RKO (cell line): ENCODE measurements around the gene WASHC2C.
"Not testable (repeated sequence)": the region's sequence is repeated elsewhere in the genome, so short reads cannot be mapped to it uniquely, and the experiment has no call there.

Experiments used
- DNase-seq: peaks from one replicate; pipeline ENCODE4 v3.0.0-alpha.2; 2016; ENCODE audit warnings: low spot score

WASHC2C gene, protein sequence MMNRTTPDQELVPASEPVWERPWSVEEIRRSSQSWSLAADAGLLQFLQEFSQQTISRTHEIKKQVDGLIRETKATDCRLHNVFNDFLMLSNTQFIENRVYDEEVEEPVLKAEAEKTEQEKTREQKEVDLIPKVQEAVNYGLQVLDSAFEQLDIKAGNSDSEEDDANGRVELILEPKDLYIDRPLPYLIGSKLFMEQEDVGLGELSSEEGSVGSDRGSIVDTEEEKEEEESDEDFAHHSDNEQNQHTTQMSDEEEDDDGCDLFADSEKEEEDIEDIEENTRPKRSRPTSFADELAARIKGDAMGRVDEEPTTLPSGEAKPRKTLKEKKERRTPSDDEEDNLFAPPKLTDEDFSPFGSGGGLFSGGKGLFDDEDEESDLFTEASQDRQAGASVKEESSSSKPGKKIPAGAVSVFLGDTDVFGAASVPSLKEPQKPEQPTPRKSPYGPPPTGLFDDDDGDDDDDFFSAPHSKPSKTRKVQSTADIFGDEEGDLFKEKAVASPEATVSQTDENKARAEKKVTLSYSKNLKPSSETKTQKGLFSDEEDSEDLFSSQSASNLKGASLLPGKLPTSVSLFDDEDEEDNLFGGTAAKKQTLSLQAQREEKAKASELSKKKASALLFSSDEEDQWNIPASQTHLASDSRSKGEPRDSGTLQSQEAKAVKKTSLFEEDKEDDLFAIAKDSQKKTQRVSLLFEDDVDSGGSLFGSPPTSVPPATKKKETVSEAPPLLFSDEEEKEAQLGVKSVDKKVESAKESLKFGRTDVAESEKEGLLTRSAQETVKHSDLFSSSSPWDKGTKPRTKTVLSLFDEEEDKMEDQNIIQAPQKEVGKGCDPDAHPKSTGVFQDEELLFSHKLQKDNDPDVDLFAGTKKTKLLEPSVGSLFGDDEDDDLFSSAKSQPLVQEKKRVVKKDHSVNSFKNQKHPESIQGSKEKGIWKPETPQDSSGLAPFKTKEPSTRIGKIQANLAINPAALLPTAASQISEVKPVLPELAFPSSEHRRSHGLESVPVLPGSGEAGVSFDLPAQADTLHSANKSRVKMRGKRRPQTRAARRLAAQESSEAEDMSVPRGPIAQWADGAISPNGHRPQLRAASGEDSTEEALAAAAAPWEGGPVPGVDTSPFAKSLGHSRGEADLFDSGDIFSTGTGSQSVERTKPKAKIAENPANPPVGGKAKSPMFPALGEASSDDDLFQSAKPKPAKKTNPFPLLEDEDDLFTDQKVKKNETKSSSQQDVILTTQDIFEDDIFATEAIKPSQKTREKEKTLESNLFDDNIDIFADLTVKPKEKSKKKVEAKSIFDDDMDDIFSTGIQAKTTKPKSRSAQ (N-terminal part only)

DNA sequence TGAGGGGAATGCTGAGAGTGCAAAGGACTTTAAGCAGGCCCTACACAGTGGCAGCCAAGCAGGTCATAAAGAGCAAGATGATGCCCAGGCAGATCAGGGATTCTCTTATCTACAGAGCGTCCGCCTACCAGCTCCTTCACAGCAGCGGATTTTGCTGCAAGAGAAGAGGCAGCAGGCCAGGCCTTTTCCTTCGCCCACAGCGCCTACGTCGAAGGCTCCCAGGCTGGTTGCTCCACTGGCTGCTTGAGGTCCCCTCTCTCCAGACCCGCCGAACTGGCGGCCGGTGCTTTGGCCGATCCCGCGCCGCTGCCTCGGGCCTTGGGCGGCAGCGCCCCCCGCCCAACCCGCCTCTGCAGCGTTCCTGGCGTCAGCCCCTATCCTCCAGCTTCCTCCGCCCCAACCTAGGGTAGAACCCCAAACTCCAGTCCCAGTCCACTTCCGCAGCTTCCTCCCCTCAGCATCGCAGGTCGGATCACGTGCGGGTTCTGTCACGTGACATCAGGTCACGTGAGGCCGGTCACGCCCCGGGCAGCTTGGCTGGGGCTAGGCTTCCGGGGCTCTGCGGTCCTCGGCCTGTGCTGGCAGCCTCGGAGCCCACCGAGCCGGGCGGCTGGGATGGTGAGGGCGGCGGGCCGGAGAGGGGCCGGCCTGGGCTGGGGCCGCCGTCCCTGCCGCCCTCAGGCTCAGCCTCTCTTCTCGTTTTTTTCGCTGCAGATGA, at the start of gene WASHC2C:
WASHC2C (plus strand) TSS at position 564 of the 718 bp plus-strand sequence; CDS start at position 616, 52 bp downstream.
- peak; percentile 84 for DNase-seq

DNA sequence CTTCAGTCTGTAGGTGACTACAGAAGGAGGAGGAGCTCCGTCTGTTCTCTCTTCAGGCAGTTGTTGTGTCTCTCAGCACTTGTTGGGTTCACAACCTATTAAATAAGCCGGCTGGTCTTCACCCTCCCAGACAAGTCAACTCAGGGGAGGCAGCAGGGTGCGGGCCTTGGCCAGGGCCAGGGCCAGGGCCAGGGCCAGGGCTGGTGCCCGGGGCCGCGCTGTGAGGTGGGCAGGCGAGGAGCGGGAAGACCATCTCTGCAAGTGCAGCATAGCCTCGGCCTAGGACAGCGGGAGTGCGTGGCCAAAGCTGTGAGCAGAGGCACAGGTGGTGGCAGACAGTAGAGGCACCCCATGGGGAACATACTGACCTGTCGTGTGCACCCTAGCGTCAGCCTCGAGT, 48.6 kb upstream of the WASHC2C start:
- not testable (repeated sequence) for DNase-seq

DNA sequence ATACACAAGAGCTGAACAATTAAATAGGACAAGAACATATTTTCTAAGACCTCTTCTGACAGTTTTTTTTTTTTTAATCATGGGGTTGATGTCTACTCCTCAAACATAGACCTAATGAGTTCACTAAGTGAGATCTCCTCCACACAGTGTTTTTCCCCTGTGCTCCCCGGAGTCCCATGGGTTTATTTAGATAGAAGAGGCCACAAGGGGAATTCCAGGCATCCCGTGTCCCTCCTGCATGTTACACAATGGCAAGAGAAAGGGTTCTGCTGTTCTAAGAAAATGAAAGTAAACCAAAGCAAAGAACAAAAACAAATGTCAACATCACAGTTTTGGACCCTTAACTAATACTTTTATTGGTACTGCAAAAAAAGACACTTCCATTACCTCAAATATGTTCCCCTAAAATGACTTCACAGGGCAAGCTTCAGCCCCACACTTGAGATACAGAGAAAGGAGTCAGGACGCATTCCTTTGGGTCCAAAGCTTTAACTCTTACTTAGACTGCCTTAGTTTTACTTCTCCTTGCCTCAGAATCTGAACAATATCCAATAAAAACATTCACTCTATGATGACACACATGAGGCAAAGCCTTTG, 16.8 kb upstream of the WASHC2C start:
- DNase-seq: not testable (repeated sequence)

DNA sequence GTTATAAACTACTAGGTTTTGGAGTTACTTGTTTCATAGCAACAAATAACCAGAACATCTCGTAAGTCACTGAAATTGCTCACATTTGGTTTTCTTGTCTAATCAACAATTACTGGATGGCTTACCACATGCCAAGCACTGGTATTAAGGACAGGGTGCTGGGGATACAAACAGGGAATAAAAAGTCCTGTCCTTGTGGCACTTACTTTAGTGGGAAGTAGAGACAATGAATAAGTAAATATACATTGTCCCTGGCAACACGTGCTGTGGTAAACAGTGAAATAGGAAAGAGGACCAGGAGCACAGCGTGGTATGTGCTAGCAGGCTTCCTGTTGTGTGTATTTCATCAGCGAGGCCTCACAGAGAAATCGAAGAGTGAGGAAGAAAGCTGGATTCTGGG, 15.8 kb upstream of the WASHC2C start:
- not testable (repeated sequence) for DNase-seq

DNA sequence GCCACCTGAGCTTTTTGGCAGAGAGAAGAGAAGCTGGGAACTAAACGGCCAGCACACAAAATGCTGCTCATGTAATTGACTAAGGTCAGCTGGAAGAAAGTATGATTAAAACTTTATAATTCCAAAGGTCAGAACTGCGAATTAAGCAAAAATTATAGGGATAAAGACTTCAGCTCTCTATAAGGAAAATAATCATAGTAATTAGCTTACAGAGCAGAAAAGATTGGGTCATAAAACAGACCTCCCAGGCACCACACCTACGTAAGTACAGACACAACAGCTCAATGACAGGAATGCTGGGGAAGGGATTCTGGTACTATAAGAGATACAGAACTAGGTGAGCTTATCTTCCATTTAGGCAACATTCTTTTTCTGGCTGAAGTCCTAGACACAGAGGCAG, 10.0 kb upstream of the WASHC2C start:
- DNase-seq: not testable (repeated sequence)

DNA sequence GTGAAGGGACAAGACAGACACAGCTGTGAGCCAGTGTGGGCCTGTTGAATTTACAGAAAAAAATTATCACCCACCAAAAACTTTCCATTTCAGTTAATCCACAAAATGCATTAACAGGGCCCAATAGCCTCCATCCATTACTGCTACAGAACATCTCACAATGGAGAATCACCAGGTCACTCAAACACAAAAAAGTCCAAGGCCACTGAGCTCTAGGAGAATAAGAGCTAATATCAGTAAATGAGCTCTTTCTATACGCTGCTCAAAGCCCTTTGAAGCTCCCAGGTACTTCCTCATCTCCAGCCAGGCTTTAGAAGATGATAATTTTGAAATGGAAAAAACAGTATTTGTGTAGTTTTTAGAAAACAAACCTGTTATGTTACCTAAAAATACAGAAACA, 9.4 kb upstream of the WASHC2C start:
- DNase-seq: not testable (repeated sequence)

DNA sequence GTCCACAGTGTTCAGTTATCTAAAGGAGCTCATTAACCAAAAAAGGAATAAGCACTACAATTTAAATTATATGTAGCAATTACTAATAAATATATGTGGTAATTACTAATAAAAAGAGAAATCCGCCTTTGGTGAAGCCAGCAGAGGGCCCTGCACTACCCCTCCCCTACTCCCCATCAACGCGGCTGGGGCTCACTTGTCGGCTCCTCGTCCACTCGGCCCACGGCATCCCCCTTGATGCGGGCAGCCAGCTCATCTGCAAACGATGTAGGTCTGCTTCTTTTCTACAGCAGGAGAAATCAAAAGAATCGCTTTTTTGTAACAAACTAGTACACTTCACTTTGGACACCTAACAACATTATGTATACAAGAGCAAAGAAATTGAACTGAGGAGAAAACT, 5.6 kb upstream of the WASHC2C start:
- DNase-seq: not testable (repeated sequence)

DNA sequence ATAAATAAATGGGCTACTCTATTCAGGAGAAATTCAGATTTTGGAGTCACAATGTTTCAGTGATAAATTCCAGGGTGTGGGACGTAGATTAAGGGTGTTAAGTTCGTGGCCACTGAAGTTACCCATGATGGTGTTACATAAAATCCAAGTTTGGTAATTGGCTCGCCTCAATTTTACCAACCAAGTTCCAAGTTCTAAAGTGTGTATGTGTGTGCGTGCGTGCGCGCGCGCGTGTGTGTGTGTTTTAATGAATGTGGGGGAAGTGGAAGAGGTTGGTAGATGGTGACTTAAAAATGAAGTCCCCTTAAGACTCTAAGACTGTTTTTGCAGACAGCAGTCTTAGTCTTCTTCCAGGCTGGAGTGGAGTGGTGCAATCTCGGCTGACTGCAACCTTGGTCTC, 3.2 kb upstream of the WASHC2C start:
- DNase-seq: not testable (repeated sequence)

DNA sequence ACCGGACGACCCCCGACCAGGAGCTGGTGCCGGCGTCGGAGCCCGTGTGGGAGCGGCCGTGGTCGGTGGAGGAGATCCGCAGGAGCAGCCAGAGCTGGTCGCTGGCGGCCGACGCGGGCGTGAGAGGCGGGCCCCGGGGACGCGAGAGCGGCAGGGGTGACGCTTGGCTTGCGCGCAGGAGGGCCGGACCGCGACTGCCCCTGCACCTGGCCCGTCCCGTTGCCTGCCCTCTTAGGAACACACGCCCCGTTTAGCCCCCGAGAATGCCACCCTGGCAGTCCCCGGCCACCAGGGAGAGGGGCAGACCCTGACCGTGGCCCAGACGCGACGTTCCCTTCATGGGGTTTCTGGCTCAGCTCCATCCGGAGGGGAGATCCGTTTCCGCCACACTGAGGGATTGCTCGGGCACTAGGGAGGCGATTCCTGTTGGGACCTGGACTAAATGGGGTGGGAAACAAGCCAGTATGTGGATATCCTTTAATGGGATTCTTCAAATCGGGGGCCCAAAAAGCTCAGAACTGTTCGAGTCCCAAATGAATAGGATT, 427 bp downstream of the WASHC2C start:
- not testable (repeated sequence) for DNase-seq

DNA sequence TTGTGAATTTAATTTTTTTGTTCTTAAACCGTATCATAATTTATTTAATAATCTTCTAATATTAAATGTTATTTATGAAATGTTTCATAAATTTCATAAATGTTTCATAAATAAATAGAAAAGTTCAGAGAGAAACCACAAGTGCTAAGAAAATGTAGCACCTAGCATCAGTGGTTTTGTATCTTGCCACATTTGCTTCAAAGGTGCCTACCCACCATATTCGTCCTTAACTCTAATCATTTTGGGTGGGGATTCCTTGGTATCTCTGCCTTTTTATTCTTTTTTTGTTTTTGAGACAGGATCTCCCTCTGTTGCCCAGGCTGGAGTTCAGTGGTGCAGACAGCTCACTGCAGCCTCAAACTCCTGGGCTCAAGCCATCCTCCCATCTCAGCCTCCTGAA, 7.4 kb downstream of the WASHC2C start:
- not testable (repeated sequence) for DNase-seq

DNA sequence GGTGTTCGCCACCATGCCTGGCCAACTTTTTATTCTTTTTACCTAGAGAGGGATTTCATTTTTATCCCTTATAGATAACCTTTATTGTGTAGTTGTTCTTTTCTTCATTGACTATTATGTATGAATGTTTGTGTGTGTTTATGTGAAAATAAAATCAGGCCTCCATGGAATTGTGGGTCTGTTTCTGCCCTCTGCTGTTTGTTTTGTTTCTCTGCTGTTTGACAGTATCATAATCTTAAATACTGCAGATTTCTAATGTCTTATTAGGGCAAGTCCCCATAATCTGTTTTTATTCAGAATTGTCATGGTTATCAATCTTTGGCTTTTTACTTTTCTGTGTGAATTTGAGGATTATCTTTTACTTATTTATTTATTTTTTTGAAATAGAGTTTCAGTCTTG, 7.8 kb downstream of the WASHC2C start:
- not testable (repeated sequence) for DNase-seq

DNA sequence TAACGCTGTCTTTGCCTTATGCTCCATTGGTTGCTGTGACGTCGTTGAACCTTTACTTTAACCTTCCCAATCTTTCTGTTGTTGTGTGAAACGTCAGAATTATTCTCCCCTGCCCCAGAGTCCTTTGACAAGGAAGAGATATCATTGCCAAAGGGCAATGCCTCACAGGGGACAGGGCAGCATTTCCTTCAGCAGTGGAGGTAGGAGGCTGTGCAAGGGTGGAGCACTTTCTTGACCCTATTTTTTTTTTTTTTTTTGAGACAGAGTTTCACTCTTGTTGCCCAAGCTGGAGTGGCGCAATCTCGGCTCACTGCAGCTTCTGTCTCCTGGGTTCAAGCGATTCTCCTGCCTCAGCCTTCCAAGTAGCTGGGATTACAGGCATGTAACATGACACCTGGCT, 14.5 kb downstream of the WASHC2C start:
- not testable (repeated sequence) for DNase-seq

DNA sequence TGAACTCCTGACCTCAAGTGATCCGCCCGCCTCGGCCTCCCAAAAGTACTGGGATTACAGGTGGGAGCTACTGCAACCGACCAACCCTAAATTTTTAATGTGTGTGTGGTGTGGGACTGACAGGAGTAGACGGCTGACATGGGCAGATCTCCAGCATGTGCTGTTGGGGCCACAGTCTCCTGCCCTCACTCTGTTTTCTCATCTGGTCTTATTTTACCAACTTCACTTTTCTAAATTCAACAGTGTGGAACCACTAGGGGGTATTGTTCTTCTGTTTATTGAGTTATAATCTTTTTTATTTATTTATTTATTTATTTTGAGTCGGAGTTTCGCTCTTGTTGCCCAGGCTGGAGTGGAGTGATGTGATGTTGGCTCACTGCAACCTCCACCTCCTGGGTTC, 14.9 kb downstream of the WASHC2C start:
- not testable (repeated sequence) for DNase-seq

DNA sequence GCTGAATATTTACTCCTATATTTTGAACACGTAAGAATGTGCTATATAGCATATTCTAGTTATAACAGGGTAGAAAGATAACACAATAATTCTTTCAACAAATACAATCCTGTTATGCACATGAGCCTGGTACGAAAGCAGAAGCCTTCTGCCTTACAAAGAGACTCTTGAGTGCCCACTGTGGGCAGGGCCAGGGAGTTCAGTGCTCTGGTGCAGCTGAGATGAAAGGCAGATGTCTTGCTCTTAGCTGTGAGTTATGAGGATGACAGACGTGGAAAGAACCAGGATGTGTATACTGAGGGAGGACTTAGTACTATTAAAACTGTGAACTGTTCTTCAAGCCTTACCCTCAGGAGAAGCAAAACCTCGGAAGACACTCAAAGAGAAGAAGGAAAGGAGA, 24.1 kb downstream of the WASHC2C start:
- DNase-seq: not testable (repeated sequence)

DNA sequence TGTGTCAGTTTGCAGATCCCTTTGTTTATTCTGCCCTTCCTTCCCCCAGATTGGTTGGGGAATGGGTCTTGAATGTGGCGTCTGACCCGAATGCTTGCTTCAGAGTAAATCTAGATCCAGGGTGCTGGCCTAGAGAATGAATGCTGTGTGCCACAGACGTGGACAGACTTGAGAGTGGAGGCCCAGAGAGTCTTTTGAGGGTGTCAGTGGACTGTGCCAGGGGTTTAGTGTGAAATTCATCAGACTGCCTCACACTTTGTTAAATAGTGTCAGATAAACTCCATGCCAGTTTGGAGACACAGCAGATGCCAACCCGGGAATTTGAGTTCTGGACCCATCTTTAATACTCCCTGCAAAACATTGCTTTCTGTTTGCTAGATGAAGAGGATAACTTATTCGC, 25.1 kb downstream of the WASHC2C start:
- DNase-seq: not testable (repeated sequence)

DNA sequence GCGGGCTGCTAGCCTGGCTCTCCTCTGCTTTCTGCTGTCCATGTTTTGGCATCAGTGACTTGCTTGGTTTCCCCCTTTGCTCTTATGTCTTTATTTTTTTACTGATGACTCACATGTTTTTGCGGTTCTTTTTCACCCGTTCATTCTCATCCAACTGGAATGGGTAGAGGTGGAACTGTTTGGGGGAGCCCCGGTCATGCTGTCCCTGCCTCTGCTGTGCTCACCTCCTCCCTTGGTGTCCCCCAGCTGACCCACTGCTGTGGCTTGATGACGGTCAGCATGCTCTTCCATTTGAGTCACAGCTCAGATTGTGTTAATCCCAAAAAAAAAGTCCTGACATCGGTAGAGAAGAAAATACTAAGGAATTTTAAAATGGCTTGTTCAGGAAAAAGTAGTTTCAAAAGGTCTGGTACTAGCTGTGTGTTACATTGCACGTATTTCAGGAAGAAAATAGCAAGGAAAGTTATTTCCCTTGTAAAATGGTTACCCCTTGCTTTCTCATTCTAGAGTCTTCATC, 27.0 kb downstream of the WASHC2C start:
- not testable (repeated sequence) for DNase-seq

DNA sequence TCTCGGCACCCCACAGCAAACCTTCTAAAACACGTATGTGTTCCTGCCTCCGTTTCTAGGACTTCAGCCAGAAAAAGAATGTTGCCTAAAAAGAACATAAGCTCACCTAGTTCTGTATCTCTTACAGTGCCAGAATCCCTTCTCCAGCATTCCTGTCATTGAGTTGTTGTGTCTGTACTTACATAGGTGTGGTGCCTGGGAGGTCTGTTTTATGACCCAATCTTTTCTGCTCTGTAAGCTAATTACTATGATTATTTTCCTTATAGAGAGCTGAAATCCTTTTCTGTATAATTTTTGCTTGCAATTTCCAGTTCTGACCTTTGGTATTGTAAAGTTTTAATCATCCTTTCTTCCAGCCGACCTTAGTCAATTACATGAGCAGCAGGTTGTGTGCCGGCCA, 28.0 kb downstream of the WASHC2C start:
- DNase-seq: not testable (repeated sequence)

DNA sequence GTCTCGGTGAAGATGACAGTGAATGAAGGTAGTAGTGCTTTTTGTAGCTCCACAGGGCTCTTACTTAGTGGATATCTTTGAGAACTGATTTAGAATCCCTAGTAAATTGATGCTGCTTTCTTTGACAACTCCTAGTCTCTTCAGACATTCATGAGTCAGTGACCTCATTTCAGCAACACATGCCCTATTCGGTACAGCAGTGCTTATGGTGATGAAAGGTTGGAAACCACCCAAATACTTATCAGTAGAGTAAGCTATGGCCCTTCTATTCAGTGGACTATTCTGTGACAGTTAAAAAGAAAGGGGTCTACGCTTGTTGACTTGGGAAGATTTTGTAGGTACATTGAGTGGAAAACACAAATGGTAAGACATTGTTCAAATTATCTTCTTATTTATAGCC, 29.0 kb downstream of the WASHC2C start:
- DNase-seq: not testable (repeated sequence)

DNA sequence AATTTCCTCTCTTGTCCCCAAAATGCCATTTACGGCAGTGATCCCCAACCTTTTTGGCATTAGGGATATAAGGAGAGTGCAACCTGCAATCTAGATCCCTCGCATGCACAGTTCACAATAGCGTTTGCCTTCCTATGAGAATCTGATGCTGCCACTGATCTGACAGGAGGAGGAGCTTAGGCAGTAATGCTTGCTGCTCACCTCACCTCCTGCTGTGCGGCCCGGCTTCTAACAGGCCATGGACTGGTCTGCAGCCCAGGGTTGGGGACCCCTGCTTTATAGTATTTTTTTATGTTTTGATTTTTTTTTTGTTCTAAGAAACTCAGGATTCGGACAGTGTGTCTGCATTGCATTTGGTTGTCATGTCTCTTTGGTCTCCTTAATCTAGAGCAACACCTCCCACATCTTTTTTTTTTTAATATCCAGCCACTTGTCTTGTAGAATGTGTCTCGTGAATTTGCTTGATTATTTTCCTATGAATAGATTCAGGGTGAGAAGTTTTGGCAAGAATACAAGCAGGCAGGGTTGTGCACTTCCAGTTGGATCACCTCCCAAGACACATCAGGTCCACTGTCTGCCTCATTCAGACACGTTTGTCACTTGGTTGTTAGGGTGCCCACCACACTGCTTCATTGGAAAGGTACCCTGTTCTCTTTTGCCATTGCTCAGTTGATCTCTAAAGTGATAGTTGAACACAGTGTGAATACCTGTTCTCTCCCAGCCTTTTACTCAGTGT, 30.8 kb downstream of the WASHC2C start:
- not testable (repeated sequence) for DNase-seq

DNA sequence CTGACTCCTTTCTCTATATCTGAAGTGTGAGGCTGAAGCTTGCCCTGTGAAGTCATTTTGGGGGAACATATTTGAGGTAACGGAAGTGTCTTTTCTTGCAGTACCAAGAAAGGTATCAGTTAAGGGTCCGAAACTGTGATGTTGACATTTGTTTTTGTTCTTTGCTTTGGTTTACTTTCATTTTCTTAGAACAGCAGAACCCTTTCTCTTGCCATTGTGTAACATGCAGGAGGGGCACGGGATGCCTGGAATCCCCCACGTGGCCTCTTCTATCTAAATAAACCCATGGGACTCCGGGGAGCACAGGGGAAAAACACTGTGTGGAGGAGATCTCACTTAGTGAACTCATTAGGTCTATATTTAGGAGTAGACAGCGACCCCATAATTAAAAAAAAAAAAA, 34.6 kb downstream of the WASHC2C start:
- DNase-seq: not testable (repeated sequence)
